Measurements from ENCODE around the gene SHC1. TPM values are rescaled to one million over a fixed set of nuclear protein-coding genes. Genes with fewer than 3 reads are reported as not detected.

Gene SHC1
- total RNA-seq, 1 donor from 2014 or later, result 155 TPM

DNA sequence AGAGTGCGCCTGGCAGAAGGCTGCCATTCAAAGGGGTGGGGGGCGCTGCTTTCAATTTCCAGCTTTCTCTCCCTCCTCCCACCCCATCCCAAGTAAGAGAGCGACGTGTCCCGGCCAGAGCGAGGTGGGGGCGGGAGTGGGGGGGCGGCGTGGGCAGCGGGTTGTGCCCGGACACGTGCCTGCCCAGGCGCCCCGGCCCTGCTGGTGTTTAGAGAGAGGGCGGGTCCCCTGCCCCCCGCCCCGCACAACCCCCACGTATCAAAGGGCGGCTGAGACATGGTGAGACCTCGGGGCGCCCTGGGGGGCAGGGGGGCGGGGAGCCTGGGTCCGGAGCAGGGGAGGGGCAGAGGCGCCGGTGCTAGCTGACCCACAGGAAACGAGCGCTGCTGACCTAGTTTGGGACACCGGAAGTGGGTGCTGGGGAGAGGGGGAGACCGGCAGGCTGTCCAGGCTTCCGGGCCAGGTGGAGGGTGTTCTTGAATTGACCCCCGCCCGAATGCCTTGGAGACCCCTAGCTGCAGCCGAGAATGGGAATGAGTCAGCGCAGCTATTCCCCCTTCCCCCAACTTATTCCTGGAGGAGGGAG is 33.3 kb upstream of the SHC1 start:
- no peaks in the 10 kb centered on the region for H3K36me3 Mint-ChIP-seq (ENCODE audit: unreplicated experiment)
- no peak for TF ChIP-seq CTCF (IDR thresholded peaks at IDR 0.05; ENCODE audit: partially characterized antibody, unreplicated experiment)
- peak overlapping the region; percentile 93 for H3K4me3 Mint-ChIP-seq (ENCODE audit: unreplicated experiment)
- peak; percentile 55 for DNase-seq
- peaks cover 10% of the 10 kb centered on the region for H3K4me1 Mint-ChIP-seq (ENCODE audit: low read depth, unreplicated experiment)
- H3K27ac Mint-ChIP-seq (ENCODE audit: unreplicated experiment), result peak overlapping the region; percentile 89
- H3K9me3 Mint-ChIP-seq (ENCODE audit: unreplicated experiment), result peaks cover 4% of the 10 kb centered on the region
- peaks cover 10% of the 10 kb centered on the region for H3K27me3 Mint-ChIP-seq (ENCODE audit: unreplicated experiment)

- no peak for DNase-seq
- no peaks in the 10 kb centered on the region for H3K36me3 Mint-ChIP-seq (ENCODE audit: unreplicated experiment)
- H3K27ac Mint-ChIP-seq (ENCODE audit: unreplicated experiment), result peak overlapping the region; percentile 34
- H3K4me3 Mint-ChIP-seq (ENCODE audit: unreplicated experiment), result peak overlapping the region; percentile 93
- H3K4me1 Mint-ChIP-seq (ENCODE audit: low read depth, unreplicated experiment), result peaks cover 10% of the 10 kb centered on the region
- TF ChIP-seq CTCF (IDR thresholded peaks at IDR 0.05; ENCODE audit: partially characterized antibody, unreplicated experiment), result no peak
- H3K9me3 Mint-ChIP-seq (ENCODE audit: unreplicated experiment), result peaks cover 5% of the 10 kb centered on the region
- peaks cover 12% of the 10 kb centered on the region for H3K27me3 Mint-ChIP-seq (ENCODE audit: unreplicated experiment)
Measured at GRCh38 chr1:155003227-155003765, 32.7 kb upstream of the SHC1 start.

- TF ChIP-seq CTCF (IDR thresholded peaks at IDR 0.05; ENCODE audit: partially characterized antibody, unreplicated experiment), result no peak
- Mint-ChIP-seq H3K9me3 (ENCODE audit: unreplicated experiment) (peaks cover 5% of the 10 kb centered on the region), H3K4me1 (ENCODE audit: low read depth, unreplicated experiment) (peaks cover 10% of the 10 kb centered on the region), H3K4me3 (ENCODE audit: unreplicated experiment) (peak within 1 kb of the TSS; percentile 93), H3K36me3 (ENCODE audit: unreplicated experiment) (no peaks in the 10 kb centered on the region), H3K27ac (ENCODE audit: unreplicated experiment) (peak within 1 kb of the TSS; percentile 34), H3K27me3 (ENCODE audit: unreplicated experiment) (peaks cover 12% of the 10 kb centered on the region)
- no peak for DNase-seq
Measured at GRCh38 chr1:155002464-155003226, 32.1 kb upstream of the SHC1 start, which contains the start of gene ZBTB7B. Gene ZBTB7B (plus strand): TSS chr1:155002802. CDS start chr1:155014661, 11,859 bp downstream.

DNA sequence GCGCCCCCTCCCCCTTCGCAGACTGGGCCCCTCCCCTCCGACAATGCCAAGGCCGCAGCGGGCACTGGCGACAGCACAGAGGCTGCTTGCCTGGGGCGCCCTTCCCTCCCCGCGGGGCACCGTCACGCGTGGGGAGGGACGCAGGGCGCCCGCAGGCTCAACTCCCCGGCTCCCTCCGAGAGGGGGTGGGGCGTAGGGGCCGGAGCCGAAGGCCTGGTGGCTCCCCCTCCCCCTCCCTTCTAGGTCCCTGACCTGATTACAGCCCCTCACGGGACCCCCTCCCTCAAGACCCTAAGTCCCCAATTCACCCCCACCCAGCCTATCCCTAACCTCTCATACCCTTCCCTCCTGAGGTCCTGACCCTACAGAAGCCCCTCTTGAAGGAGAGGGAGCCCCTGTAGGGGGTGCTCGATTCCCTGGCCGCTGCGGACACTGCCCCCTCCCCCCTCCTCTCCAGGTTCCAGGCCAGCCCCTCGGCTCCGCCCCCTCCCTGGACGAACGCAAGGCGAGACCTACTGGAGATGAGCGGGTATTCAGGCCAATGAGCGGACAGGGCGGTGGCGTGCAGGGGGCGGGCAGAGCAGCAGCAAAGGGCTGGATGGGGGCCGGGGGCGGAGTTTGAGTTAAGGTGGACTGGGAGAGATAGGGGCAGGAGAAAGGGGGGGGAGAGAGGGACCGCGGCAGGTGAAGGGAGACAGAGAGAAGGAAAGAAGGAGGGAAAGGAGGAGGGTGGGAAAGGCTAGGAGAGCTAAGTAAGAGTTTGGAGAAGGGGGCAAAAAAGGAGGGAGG is 31.3 kb upstream of the SHC1 start:
- H3K27ac Mint-ChIP-seq (ENCODE audit: unreplicated experiment), result no peak overlapping the region
- DNase-seq, result peak; percentile 100
- peaks cover 12% of the 10 kb centered on the region for H3K27me3 Mint-ChIP-seq (ENCODE audit: unreplicated experiment)
- H3K4me3 Mint-ChIP-seq (ENCODE audit: unreplicated experiment), result peak overlapping the region; percentile 82
- H3K9me3 Mint-ChIP-seq (ENCODE audit: unreplicated experiment), result peaks cover 5% of the 10 kb centered on the region
- TF ChIP-seq CTCF (IDR thresholded peaks at IDR 0.05; ENCODE audit: partially characterized antibody, unreplicated experiment), result no peak
- H3K36me3 Mint-ChIP-seq (ENCODE audit: unreplicated experiment), result no peaks in the 10 kb centered on the region
- H3K4me1 Mint-ChIP-seq (ENCODE audit: low read depth, unreplicated experiment), result peaks cover 10% of the 10 kb centered on the region

Data from glutamatergic neuron (in vitro differentiated cells).